Measurements from ENCODE around the gene METRN. TPM values are rescaled to one million over a fixed set of nuclear protein-coding genes. Genes with fewer than 3 reads are reported as not detected.

Gene METRN
- total and polyA plus RNA-seq, 9 donors, result 33.3 to 49.6 (median 35.6) TPM

DNA sequence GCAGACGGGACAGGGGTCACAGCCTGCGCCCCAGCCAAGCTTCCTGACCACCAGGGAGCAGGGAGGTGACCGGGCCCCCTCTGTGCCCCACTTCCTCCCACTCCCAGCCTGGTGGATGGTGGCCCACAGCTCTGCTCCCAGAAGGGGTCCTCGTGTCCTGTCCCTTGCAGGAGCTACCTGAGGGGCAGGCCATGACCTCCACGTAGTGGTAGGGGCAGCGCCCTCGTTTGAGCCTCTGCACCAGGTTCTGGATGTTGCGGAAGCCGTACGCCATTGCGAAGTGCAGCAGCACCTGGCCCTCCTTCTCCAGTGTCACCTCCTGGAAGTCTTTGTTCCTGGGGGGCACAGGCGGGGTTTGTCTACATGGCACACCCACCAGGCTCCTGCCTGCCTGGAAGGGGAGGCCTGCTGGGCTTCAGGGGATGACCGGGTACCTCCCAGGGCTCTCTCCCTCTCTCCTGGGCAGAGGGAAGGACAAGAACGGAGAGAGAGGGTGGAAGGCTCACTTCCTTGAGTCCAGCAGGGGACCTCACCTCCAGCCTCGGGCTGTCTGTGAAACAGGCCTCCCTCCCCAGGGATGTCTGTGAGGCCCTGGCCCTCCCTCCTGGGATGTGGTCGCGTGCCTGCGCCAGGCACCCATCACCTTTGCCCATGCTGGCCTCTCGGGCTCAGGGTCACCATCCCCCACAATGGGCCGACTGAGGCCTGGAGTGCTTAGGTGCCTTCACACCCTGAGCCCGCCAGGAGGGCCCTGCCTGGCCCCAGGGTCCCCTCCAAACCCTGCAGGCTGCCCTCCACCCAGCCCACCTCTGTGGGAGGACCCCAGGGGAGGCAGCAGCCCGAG, 16.0 kb downstream of the METRN start:
- WGBS (ENCODE audit: insufficient coverage), result 83% methylated on average over 19 of the region's 22 CpGs
- peaks cover 55% of the 10 kb centered on the region for H3K36me3 ChIP-seq (ENCODE audit: control insufficient read depth, insufficient read depth, low read length)
- peak; percentile 12 for DNase-seq

GRCh38 chr16:732332-732731, 17.4 kb downstream of the METRN start:
- peaks cover 20% of the 10 kb centered on the region for H3K27me3 ChIP-seq (ENCODE audit: control insufficient read depth, insufficient read depth, low read length)
- WGBS (ENCODE audit: insufficient coverage), result 80% methylated on average over 9 of the region's 12 CpGs
- H3K36me3 ChIP-seq (ENCODE audit: control insufficient read depth, insufficient read depth, low read length), result peaks cover 69% of the 10 kb centered on the region
- H3K4me3 ChIP-seq (ENCODE audit: low read length), result no peak overlapping the region
- no peak overlapping the region for H3K27ac ChIP-seq (ENCODE audit: low read length)
- no peak for DNase-seq
- peaks cover 10% of the 10 kb centered on the region for H3K4me1 ChIP-seq (ENCODE audit: control insufficient read depth, insufficient read depth, low read length)
- no peaks in the 10 kb centered on the region for H3K9me3 ChIP-seq (replicated peaks; ENCODE audit: control insufficient read depth, low read depth, low read length)

More for the DNA sequence above, 16.0 kb downstream of the METRN start:
- Histone ChIP-seq H3K4me1 (ENCODE audit: control insufficient read depth, insufficient read depth, low read length) (peaks cover 18% of the 10 kb centered on the region), H3K4me3 (ENCODE audit: low read length) (no peak overlapping the region), H3K9me3 (replicated peaks; ENCODE audit: control insufficient read depth, low read depth, low read length) (no peaks in the 10 kb centered on the region), H3K27me3 (ENCODE audit: control insufficient read depth, insufficient read depth, low read length) (peaks cover 33% of the 10 kb centered on the region), H3K27ac (ENCODE audit: low read length) (no peak overlapping the region)

GRCh38 chr16:732936-733335, 18.0 kb downstream of the METRN start:
- H3K4me1 ChIP-seq (ENCODE audit: control insufficient read depth, insufficient read depth, low read length), result peaks cover 4% of the 10 kb centered on the region
- H3K36me3 ChIP-seq (ENCODE audit: control insufficient read depth, insufficient read depth, low read length), result peaks cover 75% of the 10 kb centered on the region
- H3K27ac ChIP-seq (ENCODE audit: low read length), result no peak overlapping the region
- no peak overlapping the region for H3K4me3 ChIP-seq (ENCODE audit: low read length)
- DNase-seq, result no peak
- no peaks in the 10 kb centered on the region for H3K9me3 ChIP-seq (replicated peaks; ENCODE audit: control insufficient read depth, low read depth, low read length)
- 94% methylated on average over 11 of the region's 13 CpGs for WGBS (ENCODE audit: insufficient coverage)
- H3K27me3 ChIP-seq (ENCODE audit: control insufficient read depth, insufficient read depth, low read length), result peaks cover 15% of the 10 kb centered on the region

GRCh38 chr16:733382-734207, 18.7 kb downstream of the METRN start:
- Histone ChIP-seq H3K36me3 (ENCODE audit: control insufficient read depth, insufficient read depth, low read length) (peaks cover 79% of the 10 kb centered on the region), H3K4me1 (ENCODE audit: control insufficient read depth, insufficient read depth, low read length) (peaks cover 1% of the 10 kb centered on the region), H3K27me3 (ENCODE audit: control insufficient read depth, insufficient read depth, low read length) (peaks cover 10% of the 10 kb centered on the region), H3K27ac (ENCODE audit: low read length) (no peak overlapping the region), H3K4me3 (ENCODE audit: low read length) (no peak overlapping the region), H3K9me3 (replicated peaks; ENCODE audit: control insufficient read depth, low read depth, low read length) (no peaks in the 10 kb centered on the region)
- no peak for DNase-seq
- 72% methylated on average over 33 of the region's 34 CpGs for WGBS (ENCODE audit: insufficient coverage)

DNA sequence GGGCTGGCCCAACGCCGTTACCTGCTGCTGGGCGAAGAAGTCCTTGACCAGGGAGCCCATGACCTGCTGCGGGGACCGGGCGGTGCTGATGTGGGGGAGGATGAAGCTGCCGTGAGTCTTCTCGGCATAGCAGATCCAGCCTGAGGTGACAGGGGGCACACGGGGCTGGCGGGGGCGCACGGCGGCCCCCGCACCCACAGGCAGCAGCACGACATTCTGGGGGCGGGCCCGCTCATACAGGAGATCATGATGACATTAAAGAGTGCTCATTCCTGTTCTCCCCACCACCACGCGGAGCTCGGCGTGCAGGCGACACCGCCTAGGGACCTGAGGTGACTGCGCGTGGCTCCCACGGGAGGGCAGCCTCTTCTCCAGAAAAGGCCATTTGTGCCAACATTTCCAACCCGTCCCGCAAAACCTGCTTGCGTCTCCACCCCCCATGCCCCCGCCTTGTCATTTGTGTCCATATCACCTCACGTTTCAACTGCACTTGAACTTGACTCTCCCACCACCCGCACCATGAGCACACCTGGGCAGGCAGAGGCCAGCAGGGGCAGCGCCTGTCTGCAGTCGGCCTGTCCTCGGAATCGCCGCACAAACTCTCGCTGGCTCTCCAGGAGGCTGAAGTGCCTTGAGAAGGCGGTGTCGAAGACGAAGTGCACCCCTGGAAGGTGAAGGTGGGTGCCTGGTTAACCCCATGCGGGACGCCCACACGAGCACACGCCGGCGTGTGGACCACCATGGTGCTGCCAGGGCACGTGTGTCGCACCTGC, 19.5 kb downstream of the METRN start:
- no peak for DNase-seq
- no peak overlapping the region for H3K27ac ChIP-seq (ENCODE audit: low read length)
- H3K36me3 ChIP-seq (ENCODE audit: control insufficient read depth, insufficient read depth, low read length), result peaks cover 81% of the 10 kb centered on the region
- H3K4me3 ChIP-seq (ENCODE audit: low read length), result no peak overlapping the region
- WGBS (ENCODE audit: insufficient coverage), result 92% methylated on average over 45 of the region's 49 CpGs
- no peaks in the 10 kb centered on the region for H3K4me1 ChIP-seq (ENCODE audit: control insufficient read depth, insufficient read depth, low read length)
- H3K27me3 ChIP-seq (ENCODE audit: control insufficient read depth, insufficient read depth, low read length), result peaks cover 2% of the 10 kb centered on the region
- H3K9me3 ChIP-seq (replicated peaks; ENCODE audit: control insufficient read depth, low read depth, low read length), result no peaks in the 10 kb centered on the region

DNA sequence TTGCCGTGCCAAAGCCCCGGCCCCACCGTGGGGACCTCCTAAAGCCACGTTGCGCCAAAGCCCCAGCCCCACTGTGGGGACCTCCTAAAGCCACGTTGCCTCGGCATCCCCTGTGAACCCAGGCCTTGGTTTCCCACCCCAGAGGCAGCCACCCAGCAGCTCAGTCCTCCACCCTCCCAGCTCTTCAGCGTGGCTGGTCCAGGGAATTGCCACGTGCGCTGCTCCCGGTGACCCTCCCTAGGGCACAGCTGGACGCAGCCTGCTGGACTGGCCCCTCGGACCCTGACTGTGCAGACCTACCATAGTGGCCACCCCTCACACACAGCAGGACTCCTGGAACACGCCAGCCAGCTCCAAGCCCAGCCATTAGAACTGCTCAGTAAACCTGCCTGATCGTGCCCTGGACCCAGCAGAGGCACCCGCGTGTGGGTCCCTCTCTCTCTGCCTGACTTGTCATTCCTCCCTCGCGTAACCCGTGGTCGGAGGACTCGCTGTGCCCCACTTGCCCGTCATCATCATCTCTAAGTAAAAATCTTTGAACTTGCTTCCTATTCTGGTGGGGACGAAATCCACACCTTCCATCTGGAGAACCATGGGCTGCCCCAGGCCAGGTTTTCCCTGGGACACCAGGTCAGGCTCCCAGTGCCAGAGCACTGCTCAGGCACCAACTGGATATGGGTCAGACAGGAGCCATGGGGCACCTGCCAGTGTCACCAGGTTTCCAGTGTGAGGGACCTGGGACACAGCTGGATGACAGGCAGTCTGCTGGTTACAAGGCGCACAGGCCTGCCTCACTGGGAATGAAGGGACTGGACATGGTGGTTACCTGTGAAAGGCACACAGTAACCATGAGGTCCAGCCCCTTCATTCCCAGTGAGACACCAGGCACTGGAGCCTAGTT, 20.3 kb downstream of the METRN start:
- Histone ChIP-seq H3K4me3 (ENCODE audit: low read length) (no peak overlapping the region), H3K36me3 (ENCODE audit: control insufficient read depth, insufficient read depth, low read length) (peaks cover 79% of the 10 kb centered on the region), H3K9me3 (replicated peaks; ENCODE audit: control insufficient read depth, low read depth, low read length) (no peaks in the 10 kb centered on the region), H3K4me1 (ENCODE audit: control insufficient read depth, insufficient read depth, low read length) (peaks cover 8% of the 10 kb centered on the region), H3K27ac (ENCODE audit: low read length) (no peak overlapping the region), H3K27me3 (ENCODE audit: control insufficient read depth, insufficient read depth, low read length) (no peaks in the 10 kb centered on the region)
- DNase-seq, result no peak
- 89% methylated on average over 24 of the region's 25 CpGs for WGBS (ENCODE audit: insufficient coverage)

DNA sequence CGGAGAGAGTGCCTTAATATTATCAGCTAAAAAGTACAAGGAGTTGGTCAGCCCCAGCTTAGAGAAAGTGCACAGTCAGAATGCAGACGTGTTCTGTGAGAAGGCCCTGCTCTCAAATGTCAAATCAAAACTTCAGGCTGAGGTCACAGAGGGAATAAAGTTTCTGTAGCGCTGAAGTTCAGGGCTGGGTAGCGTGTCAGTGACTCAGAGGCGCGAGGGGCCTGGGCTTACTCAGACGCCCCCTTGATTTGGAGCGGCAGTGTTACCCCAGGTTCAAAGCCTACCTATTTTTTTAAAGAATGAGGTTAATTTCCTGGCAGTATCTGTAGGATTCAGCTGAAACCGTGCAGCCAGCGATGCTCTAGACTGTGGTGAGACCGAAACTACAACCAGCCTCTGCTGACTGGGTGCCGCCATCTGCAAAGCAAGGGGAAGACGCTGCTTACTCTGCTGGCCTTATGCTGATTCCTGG, 21.1 kb downstream of the METRN start:
- Histone ChIP-seq H3K4me1 (ENCODE audit: control insufficient read depth, insufficient read depth, low read length) (peaks cover 10% of the 10 kb centered on the region), H3K36me3 (ENCODE audit: control insufficient read depth, insufficient read depth, low read length) (peaks cover 72% of the 10 kb centered on the region), H3K9me3 (replicated peaks; ENCODE audit: control insufficient read depth, low read depth, low read length) (no peaks in the 10 kb centered on the region), H3K4me3 (ENCODE audit: low read length) (no peak overlapping the region), H3K27me3 (ENCODE audit: control insufficient read depth, insufficient read depth, low read length) (no peaks in the 10 kb centered on the region), H3K27ac (ENCODE audit: low read length) (no peak overlapping the region)
- no peak for DNase-seq
- WGBS (ENCODE audit: insufficient coverage), result 87% methylated on average over 13 of the region's 13 CpGs

DNA sequence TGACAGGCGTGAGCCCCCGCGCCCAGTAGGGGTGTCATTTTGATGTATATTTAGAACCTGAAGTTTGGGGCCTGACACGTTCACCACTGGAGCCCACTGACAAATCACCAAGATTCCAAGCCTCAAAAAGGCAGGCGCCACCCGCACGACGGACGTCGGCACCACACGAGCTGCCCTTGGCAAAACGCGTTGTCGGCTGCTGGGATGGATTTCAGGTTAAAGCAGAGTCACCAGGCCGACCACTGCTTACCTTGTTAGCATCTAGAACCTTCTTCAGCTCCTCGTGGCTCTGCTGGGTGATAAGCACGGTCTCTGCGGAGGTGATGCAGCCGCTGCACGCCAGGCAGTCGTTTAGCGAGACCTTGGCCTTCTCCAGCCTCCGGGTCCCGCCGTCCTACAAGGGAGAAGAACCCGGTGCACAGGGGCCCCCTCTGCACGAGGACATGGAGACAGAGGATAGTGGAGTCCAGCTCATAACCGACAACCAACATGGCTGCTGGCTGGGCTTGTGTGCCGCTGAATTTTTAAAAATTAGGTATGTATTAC, 22.1 kb downstream of the METRN start:
- DNase-seq, result no peak
- Histone ChIP-seq H3K27ac (ENCODE audit: low read length) (no peak overlapping the region), H3K4me1 (ENCODE audit: control insufficient read depth, insufficient read depth, low read length) (peaks cover 14% of the 10 kb centered on the region), H3K27me3 (ENCODE audit: control insufficient read depth, insufficient read depth, low read length) (no peaks in the 10 kb centered on the region), H3K36me3 (ENCODE audit: control insufficient read depth, insufficient read depth, low read length) (peaks cover 63% of the 10 kb centered on the region), H3K9me3 (replicated peaks; ENCODE audit: control insufficient read depth, low read depth, low read length) (no peaks in the 10 kb centered on the region), H3K4me3 (ENCODE audit: low read length) (no peak overlapping the region)
- WGBS (ENCODE audit: insufficient coverage), result 91% methylated on average over 24 of the region's 29 CpGs

Data from muscle of leg (tissue), 11 donors.